CD4-positive, alpha-beta T cell treated with Interleukin-15 for 1 hour (primary cell): ENCODE results near the gene MPRIP.

Source experiments
- DNase-seq: peaks from one replicate; pipeline ENCODE4 v3.0.0-alpha.2; 2020

The MPRIP gene

DNA sequence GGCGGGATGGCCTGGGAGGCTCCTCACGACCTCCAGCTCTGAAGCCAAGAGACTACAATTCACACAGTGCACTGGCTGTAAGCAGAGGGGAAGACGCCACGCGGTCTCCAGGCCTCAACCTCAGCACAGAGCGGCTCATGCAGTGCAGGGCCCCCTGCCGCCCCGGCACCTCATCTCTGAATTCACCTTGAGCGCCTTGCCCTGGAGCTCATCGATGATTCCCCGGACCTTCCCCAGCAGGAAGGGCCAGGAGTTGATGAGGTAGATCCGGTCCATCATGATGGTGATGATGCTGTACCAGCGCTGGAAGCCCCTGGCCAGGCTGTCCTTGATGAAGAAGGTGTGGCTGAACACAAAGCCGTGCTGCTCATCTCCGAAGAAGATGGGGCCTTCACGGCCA lies 181.5 kb downstream of the MPRIP start:
- DNase-seq: no peak

DNA sequence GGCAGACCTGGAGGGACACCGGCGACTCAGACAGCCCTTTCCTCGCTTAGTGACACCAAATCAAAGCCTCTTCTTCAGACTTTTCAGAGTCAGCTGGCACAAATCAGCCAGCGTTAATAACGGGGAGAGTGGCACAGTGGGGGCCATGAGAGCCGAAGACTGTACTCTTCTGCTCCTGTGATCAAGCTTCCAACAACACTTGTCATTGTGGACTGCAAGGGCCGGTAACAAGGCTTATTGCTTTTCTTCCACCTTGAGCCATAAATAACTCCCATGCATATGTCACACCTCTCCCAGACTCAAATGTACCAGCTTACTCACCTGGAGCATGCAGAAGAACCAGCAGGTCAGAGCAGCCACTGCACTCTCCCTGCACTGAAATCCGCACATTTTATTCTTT lies 181.9 kb downstream of the MPRIP start:
- DNase-seq: no peak

DNA sequence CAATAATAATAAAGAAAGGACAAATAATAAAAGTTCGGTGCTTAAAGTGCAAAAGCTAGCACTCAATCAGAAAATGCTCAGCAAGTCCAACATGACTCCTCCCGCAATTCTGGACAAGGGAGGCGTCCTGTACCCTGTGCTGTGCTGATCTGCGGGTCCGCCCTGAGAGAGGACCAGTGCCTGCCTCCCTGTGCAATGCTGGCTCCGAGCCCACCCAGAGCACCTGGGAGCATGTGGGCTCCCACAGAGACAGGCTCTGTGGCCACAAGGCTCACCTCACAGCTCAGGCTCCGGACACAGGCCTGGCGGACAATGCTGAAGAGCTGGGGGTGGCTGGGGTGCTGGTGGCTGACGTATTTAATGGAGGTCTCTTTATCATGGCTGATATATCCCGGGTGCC lies 183.6 kb downstream of the MPRIP start:
- DNase-seq: no peak

DNA sequence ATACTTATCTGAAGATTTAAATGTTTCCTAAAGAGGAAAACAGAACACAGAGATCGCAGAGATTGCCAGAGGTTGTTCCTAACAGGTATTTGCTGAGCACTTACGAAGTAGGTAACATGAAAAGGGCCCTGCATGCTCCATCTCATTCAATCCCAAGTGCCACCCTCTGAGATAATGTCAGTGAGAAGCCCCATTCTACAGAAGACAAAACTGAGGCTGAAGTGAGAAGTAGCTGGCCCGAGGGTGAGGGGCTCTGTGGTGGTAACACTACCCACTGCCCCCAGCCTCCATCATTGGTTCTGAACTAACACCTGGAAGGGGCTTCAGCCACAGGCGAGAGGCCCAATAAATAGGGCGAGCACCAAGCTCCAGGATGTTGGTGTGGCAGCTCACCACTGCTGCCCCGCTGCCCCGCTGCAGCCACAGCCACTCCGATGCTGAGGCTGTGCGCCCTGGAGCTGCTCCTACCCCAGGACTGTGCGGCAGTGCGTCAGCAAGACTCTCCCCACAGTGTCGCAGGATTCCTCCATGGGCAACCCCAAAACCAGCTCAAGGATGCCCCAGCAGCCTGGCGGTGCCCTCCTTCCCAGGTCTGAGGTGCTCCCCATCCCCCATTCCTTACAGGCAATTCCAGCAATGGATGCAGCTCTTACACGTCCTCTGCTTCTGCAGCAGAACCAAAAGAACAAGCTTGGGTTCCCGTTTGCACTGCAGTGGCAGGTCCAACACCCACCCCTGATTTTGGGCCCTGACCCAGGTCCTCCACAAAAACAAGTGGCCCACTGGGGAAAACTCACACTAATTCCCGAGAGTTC lies 184.4 kb downstream of the MPRIP start:
- no peak for DNase-seq

DNA sequence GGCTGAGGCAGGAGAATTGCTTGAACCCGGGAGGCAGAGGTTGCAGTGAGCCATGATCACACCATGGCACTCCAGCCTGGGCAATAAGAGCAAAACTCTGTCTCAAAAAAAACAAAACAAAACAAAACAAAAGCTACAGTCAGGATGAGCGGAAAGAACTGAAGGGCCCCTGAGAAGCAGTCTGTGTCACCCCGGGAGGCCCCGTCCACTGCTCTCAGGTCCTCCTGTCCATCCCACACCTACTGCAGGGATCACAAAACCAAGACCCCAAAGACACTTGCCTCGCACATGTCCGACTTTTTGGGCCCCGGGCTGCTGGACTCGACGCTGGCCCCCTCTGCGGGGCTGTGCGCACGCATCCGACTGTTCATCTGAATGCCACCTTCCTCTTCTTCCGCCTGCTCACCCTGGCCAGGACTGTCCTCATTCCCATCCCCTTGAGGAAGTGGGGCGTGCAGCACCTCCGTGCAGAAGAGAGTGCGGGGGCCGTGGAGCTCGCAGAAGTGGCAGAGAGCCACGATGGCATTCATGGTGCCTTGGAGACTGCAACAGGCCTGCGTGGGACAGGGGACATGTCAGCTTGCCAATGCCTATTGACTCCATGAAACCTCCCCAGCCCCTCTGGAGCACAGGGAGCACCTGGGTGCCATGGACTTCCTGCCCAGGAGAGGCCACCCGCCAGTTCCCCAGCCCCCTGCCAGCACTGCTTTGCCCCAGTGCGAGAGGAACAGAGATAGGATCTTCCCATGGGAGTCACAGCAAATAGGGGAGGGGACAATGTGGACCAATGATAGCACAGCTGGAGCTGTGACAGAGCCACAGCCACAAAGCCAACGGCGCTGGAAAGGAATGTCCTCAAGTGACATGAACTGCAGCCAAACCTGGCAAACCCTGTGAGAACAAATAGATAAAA lies 185.6 kb downstream of the MPRIP start:
- DNase-seq: no peak

DNA sequence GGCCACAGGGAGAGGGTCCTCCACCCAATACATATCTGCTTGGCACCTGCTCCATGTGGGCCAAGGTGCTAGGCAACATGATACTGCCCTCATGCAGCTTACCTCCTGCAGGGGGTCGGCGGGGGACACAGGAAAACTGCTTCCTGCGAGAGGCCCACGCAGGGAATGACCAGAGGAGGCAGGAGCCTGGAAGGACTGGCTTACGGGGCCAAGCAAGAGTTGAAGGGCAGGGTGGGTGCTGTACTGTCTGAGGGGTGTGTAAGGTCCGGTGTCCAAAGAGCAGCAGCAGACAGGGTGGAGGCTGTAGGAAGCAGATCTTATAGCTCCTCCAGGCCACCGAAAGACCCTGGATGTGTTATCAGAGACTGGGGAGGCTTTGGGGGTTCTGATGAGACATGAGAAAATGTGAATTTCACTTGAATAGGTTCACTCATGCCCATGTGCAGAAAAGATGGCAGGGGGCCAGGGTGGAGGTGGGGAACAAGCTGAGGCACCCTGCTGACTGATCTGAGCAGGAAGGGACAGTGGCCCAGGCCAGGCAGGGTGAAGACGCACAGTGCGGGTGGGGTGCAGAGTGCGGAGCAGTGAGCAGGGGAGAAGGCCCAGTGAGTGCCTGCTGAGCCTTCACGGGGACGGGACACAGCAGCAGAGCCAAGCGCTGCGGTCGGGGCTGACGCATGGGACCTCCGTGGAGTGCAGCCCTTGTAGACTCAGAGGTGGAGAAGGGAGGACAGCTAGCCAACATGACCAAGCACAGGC lies 186.4 kb downstream of the MPRIP start:
- DNase-seq: no peak

DNA sequence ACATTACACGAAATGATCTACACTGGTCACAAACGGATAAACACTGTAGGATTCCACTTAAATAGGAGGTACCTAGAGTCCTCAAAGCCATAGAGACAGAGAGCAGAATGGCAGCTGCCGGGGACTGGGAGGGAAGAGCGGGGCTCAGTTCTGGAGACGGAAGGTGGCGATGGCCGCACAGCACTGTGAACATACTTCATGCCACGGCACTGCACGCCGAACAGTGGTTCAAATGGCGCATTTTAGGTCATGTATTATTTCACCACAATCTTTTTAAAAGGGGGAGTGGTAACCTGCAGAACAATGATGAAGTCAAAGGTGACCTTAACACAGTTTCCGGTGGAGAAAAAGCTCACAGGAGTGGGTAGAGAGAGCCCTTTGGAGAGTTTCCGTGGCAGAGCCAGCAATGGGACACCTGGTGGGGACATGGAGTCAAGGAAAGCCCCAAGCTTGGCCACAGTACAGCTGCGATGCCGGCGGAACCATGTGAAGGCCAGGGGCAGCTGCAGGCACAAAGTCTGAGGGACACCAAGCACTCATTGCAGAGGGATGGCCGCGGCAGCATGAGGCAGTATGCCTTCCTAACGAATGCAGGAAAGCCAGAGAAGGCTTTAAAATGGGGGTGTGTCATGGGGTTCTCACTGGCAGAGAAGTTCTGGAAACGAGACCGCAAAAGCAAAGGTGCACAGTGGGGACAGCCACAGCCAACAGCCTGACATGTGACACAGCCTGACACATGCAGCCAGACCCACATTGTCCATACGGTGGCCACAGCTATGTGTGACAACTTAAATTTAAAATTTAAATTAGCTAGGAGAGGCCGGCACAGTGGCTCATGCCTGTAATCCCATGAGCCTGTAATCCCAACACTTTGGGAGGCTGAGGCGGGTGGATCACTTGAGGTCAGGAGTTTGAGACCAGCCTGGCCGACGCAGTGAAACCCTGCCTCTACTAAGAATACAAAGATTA lies 187.4 kb downstream of the MPRIP start:
- no peak for DNase-seq

DNA sequence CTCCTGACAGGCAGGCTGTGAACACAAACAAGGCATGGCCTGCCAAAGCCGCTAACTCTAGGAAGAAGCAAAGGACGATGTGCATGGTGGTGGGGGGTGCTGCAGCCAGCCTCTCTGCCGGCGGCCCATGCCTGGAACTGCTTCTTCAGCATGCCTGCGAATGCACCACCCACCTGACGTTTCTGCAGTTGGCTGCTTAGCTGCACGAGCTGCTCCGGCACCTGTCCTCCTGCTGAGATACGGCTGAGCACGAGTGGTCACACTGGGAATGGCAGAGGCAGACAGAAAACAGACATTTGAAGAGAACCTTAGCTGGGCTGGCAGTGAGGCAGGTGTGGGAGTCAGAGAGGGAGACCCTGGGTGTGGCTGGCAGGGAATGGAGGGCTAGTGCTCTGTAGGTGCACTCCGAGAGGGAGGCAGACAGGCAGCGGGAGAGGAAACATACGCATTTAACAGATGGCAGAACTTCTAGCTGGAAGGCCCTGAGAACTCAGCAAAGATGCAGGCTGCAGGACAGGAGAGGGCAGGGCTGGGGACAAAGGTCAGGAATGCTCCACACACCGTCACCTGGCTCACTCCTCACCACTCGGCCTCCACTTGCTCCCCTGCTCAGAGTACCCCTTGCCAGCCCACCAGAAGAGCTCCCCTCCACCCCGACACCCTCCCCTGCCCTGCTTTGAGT lies 189.5 kb downstream of the MPRIP start:
- no peak for DNase-seq

DNA sequence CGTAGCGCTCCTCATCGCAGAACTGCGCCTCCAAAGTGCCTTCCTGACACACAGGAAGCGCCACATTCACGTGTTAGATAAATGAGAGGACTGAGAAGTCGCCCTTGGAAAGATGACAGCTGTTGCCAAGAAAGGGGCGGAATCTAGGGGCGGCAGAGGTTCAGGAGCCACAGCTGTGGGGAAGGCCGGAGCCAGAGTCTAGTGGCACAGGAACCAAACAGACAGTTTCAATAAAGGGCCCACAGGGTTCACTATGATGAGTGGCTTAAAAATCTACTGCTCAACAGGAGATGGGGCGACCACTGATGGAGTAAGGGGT lies 190.0 kb downstream of the MPRIP start:
- no peak for DNase-seq

DNA sequence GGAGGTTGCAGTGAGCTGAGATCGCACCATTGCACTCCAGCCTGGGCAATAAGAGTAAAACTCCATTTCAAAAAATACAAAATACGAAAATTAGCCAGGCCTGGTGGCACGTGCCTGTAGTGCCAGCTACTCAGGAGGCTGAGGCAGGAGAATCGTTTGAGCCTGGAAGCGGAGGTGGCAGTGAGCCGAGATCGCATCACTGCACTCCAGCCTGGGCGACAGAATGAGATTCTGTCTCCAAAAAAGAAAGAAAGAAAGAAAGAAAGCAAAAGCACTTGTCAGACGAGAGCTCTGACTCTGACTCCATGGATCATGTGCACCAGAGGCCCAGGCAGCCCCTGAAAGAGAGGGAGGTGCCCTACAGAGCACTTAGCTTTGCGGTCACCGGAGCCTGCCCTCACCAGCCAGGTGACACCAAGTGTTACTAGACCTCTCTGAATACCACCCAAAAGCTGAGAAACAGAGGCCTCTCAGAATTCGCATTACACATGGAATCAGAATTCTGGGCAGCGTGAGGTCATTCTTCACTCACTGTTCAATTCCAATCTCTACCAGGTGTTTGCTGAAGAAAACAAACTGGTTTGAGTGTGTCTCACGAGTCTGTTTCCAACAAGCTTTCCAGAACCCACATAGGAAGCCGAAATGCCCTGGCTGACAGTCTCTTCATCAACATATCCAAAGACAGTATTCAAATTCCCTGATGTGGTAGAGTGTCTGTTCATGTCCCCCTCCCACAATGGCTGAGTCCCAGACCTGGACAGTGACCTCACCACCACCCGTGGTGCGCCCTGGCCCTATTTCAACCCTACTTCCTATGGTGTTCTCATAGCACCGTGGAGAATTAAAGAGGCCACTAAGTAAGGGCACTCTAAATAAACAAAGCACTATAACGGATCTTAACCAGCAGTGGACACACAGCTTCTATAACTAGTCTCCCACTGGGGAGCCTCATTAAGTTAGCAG lies 193.2 kb downstream of the MPRIP start:
- DNase-seq: no peak

DNA sequence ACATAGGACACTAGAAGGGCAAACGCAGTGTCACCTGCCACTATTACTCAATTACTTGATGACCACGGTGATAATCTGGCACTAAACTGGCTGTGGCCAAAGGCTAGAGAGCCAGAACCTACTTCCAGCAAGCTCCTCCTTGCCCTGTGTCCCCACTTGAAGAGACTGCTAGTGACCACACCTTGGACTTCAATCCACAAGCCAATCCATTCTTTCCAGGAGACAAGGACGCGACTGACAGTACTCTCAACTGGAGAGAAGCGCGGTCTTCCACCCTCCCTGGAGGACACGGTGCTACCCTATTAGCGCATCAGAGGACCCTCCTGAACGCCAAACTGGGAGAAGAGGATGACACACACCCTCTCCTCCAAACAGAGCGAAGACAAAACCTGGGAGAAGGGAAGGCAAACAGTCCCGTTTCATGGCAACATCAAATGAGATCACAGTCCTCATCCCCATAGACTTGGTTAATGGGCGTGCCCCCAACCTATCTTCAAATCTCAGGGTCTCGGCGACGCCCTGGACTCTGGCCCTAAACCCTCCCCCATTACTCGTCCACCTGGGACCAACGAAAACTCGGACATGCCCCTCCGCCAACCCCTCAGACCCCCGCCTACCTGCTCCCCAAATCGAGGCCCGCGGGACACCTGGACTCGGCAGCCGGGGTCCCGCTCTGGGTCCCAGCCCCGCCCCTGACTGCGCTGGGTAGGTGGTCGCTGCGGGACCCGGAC lies 194.2 kb downstream of the MPRIP start:
- no peak for DNase-seq

DNA sequence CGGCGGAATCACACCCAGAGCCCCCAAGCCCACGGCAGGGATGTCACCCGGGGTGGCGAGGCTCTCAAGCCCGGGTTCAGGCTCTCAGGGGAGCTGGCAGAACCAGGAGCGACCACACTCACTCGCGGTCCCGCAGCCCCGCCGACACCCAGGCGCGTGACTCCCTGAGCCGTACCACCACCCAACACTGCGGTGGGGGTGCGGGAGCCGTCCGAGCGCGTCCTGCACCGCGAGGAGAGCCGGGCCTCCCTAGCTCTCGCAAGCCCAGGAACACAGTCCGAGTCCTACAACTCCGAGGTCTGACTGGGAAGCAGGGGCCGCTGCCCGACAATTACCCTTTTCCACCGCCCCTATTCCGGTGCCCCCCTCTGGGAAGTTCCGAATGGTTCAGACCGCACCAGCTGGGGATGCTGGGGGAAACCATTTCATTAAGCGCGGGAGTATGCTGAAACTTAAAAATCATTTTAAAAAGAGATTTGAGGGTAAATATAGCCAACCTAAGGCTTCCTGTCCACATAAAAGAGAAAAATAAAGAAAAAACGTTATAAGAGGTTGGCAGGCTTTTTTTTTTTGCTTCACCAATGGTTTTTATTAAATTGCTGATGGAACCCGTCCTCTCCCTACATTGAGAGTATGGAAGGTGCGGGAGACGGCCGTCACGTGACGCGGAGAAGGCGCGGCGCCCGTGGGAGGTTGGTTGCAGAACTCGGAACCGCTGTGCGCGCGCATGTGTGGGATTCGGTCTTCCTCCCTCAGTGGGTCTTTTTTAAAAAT lies 195.0 kb downstream of the MPRIP start, which contains the start of gene FLCN:
Gene FLCN (minus strand): TSS at position 143 of the 774 bp plus-strand sequence. CDS start 9,031 bp downstream, outside the sequence.
- peak; percentile 88 for DNase-seq

DNA sequence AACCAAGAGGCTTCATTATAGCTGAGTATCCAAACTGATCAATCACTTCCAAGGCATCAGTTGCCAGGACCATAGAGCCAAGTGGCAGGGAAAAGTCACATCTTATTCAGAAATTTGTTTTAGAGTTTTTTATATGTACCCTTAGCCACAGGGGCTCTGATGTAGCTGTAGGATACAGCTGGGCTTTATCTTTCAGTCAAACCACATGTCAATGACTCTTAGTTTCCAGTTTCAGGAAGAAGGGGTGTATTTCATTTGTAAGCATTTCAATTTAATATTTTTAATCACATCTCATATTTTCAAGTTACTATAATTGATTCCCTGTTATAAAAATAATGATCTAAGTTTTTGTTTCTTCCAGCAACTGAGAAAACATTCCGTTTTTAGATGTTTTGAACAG lies 197.6 kb downstream of the MPRIP start:
- DNase-seq: no peak

DNA sequence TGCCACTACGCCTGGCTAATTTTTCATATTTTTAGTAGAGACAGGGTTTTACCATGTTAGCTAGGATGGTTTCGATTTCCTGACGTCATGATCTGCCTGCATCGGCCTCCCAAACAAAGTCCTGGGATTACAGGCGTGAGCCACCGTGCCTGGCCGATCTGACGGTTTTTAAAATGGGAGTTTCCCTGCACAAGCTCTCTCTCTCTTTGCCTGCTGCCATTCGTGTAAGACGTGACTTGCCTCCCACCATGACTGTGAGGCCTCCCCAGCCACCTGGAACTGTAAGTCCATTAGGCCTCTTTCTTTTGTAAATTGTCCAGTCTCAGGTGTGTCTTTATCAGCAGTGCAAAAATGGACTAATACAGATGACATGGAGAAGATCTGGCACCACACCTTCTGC lies 199.4 kb downstream of the MPRIP start:
- no peak for DNase-seq

DNA sequence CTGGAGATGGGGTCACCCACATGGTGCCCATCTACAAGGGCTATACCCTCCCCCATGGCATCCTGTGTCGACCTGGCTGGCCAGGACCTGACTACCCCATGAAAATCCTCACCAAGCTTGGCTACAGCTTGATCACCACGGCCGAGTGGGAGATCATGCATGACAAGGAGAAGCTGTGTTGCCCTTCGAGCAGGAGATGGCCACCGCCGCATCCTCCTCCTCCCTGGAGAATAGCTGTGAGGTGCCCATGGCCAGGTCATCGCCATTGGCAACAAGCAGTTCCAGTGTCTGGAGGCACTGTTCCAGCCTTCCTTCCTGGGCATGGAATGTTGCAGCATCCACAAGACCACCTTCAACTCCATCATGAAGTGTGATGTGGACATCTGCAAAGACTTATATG lies 200.0 kb downstream of the MPRIP start:
- no peak for DNase-seq
